ENCODE data around the gene ACAA2. TPM values are rescaled to one million over a fixed set of nuclear protein-coding genes. Genes with fewer than 3 reads are reported as not detected.
"Not testable (repeated sequence)": the region's sequence is repeated elsewhere in the genome, so short reads cannot be mapped to it uniquely, and the experiment has no call there.

The ACAA2 gene
- total RNA-seq, 1 experiment from 2014 or later, result 57.1 TPM

DNA sequence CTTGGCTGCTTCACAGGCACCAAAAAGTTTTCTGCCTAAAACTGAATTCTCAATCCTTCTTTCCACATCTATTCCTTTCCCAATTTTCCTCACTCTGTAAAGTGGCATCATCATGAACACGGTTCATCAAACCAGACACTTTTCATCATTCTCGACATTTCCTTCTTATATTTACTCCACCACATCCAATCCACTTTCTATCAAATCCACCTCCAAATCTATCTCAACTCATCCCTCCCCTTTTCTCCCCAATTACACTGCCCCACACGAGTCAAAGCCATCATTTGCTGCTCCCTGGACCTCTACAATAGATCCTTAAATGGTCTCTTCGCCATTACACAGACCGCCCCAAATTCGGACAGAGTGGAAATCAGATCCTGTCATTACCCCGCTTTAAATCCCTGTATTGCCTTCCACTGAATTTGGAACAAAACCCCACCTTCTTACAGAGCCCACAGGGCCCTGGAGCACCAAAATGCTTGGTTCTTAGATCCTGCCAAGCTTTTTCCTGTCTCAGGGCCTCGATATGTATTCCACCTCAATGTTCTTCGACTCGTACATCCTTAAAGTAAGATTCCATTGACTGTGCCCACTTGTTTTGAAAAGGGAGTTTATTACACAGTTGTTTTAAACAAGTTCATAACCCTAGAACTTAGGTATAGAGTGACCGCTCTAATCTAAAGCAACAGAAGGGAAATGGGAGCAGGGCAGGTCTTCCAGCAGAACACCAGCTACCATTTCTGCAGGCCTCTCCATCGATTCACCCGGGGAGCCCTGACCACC is 856 bp downstream of the ACAA2 start:
- DNase-seq (ENCODE audit: low read depth), result peak; percentile 19

DNA sequence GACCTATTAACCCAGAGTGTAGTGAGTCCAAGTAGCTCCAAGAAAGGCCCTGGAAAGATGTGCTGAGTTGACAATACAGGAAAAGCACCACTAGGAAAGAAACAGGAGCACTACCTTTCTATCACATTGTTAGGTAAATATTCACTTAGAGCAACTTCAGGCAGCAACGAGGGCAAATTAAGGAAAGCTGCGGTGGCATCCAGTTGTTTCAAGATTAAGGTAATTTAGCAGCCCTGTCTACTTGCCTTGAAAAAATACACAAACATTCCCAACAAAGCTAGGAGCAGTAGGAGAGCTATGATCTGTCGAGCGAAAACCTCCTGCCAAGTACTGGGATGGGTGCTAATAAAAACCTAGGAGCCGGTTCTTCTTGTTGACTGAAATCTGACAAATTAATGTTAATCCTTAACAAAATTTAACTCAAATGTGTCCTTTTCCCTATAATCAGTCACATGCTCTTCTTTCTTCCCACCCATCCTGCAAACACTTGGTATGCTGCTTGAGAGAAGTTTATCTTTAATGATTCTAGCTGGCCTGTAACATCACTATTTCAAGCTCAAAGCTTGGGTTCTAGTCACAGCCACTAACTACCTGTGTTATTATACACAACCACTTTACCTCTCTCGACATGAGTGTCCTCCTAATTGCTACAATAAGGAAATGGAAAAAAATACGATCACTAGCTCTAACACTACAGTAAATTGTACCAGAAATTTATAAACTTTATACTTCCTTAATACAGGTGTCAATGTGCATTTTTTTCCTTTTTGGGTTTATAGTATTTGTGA is 2.0 kb downstream of the ACAA2 start:
- DNase-seq (ENCODE audit: low read depth), result no peak

- not testable (repeated sequence) for DNase-seq (ENCODE audit: low read depth)
These were observed 4.7 kb downstream of the ACAA2 start for GRCh38 chr18:49808553-49809191.

- DNase-seq (ENCODE audit: low read depth), result no peak
These were observed 9.2 kb downstream of the ACAA2 start for GRCh38 chr18:49804096-49804495.

DNA sequence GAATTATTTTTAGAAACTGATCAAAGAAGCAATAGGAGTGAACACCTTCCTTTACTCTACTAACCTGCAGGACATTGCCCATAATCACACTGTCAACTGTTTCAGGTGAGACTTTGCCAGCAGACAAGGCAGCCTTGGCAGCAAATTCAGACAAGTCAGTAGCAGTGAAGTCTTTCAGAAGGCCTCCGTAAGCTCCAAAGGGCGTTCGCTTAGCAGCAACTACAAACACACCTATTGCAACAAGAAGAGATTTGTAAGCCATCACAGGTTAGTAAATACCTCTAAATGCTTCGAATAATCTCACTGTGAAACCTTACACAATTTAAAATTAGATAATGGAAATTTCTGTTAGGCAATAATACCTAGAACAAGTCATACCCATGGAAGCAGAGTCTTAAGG is 10.7 kb downstream of the ACAA2 start:
- DNase-seq (ENCODE audit: low read depth), result no peak

DNA sequence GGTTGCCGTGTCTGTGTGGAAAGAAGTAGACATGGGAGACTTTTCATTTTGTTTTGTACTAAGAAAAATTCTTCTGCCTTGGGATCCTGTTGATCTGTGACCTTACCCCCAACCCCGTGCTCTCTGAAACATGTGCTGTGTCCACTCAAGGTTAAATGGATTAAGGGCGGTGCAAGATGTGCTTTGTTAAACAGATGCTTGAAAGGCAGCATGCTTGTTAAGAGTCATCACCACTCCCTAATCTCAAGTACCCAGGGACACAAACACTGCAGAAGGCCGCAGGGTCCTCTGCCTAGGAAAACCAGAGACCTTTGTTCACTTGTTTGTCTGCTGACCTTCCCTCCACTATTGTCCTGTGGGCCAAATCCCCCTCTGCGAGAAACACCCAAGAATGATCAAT is 12.8 kb downstream of the ACAA2 start:
- DNase-seq (ENCODE audit: low read depth), result not testable (repeated sequence)

DNA sequence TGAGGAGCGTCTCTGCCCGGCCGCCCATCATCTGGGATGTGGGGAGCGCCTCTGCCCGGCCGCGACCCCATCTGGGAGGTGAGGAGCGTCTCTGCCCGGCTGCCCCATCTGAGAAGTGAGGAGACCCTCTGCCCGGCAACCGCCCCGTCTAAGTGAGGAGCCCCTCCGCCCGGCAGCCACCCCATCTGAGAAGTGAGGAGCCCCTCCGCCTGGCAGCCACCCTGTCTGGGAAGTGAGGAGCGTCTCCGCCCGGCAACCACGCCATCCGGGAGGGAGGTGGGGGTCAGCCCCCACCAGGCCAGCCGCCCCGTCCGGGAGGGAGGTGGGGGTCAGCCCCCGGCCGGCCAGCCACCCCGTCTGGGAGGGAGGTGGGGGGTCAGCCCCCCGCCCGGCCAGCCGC is 13.5 kb downstream of the ACAA2 start:
- DNase-seq (ENCODE audit: low read depth), result not testable (repeated sequence)

GRCh38 chr18:49798001-49798400 is 15.3 kb downstream of the ACAA2 start:
- no peak for DNase-seq (ENCODE audit: low read depth)

DNA sequence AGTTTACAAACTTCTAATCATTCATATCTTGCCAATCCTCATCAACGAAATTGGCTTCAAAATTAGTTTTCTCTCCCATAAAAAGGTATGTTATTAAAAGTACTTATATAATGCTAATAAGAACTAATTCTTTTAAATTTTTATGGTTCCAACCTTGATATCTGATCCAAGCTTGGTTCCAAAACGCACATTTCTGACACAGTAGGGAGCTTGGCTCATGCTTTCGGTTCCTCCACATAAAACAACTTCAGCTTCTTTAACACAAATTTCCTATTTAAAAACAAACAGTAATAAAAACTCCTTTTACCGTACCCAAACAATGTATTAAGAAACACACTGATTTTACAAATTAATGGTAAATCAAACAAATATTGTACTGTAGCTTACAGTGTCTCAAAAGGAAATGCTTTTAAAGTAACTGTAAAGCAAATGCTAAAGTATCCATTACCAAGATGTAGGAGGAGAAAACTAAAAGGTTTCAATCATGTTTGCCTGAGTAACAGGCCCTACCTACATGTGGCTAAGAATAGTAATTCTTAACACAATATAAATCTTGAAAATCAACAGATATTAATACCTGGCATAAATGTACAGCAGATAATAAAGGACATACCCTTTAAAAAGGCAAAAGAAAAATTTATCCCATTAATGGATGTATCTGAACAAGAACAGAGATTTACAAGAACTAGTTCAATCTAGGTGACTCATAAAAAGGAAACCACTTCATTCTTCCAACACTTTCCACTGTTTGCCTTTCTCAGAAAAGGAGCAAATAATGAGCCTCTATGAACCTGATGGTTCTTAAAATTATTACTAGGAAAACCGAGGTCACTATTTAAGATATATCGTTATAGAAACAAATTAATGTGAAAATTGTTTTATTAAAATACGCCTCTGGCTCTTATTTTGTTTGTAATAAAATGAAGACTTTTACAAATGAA is 17.5 kb downstream of the ACAA2 start:
- DNase-seq (ENCODE audit: low read depth), result no peak

GRCh38 chr18:49794743-49795142 is 18.6 kb downstream of the ACAA2 start:
- DNase-seq (ENCODE audit: low read depth), result no peak

- DNase-seq (ENCODE audit: low read depth), result not testable (repeated sequence)
These were observed 23.7 kb downstream of the ACAA2 start for GRCh38 chr18:49789560-49790134.

DNA sequence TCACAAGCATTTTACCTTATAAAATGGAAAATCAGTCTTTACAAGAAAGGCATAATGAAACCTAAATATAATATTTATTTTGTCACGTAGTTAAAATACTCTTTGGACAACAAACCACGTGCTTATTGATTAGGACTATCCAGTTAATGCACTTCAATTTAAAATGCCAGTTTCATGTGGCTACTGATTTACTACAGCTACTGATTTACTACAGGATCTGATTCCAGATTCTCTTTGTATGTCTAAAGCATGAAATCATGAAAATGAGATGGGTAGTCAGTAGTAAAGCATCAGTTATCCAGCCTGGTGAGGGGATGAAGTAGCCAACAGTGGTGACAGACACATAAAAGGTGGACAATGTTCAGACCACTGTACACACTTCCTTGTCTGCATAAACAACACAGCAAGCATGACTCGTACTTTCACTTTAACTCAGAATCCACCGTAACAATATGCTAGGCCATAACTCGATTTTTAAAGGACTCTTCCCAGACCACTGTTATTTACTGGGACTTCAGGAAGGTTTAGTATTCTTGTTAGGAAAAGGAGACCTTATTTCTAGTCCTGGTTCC is 24.9 kb downstream of the ACAA2 start:
- peak; percentile 14 for DNase-seq (ENCODE audit: low read depth)

- DNase-seq (ENCODE audit: low read depth), result no peak
These were observed 27.2 kb downstream of the ACAA2 start for GRCh38 chr18:49786019-49786720.

GRCh38 chr18:49784427-49785185 is 28.7 kb downstream of the ACAA2 start:
- no peak for DNase-seq (ENCODE audit: low read depth)

GRCh38 chr18:49783631-49784030 is 29.7 kb downstream of the ACAA2 start:
- not testable (repeated sequence) for DNase-seq (ENCODE audit: low read depth)

GRCh38 chr18:49778826-49779465 is 34.4 kb downstream of the ACAA2 start:
- peak; percentile 48 for DNase-seq (ENCODE audit: low read depth)

DNA sequence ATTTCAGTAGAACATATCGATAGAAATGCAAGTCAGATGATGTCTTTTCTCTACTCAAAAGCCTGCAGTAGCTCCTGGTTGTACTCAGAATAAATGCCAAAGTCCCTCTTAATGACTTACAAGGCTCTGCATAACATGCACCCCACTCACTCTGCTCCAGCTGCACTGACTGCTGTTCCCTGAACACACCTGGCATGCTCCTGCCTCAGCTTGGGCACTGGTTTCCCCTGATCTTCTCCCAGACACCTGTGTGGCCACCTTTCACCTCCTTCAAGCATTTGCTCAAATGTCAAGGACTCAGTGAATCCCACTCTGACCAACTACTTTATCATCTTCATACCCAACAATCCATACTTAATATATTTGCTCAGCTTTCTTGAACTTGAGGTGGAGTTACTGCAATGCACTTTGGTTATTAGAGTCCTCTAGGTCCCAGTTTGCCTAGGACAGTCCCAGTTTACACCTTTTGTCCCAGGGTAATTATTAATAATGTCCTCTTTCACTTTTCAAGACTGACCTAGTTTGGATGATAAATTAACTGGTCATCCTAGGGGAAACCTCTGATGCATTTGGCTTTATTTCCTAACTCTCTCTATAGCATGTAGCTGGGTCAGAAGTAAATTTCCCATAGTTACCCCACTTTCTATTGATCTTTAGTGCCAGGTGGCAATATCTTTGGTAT is 44.1 kb downstream of the ACAA2 start:
- no peak for DNase-seq (ENCODE audit: low read depth)

DNA sequence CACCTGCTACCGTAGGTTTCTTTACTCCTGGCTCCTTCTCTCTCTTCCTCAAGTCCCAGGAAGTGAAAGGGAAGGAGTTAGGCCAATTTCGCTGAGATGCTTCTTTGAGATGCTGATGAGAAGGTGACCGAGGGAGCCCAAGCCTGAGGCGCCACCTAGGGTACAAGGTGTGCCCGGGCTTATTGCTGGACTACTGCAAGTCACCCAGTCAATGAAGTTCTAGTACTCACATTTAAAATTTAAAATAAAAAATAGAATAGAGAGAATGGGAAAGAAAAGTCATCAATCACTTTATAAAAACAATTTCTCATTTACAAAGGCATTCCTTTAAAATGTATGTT is 45.3 kb downstream of the ACAA2 start:
- peak; percentile 32 for DNase-seq (ENCODE audit: low read depth)

Measured in RPMI7951 (cell line).